H1 (cell line): ENCODE results near the gene DDX43. TPM values are rescaled to one million over a fixed set of nuclear protein-coding genes. Genes with fewer than 3 reads are reported as not detected.

Experiments used
- BCL11A ChIP-seq, 2 experiments: IDR thresholded peaks; one replicate each; pipeline ENCODE4 v1.6.1; 2011; ENCODE audit warnings: low read depth in 2 of 2, low read length in 2 of 2, mild to moderate bottlenecking in 2 of 2
- CEBPB ChIP-seq: IDR thresholded peaks from 2 replicates; pipeline ENCODE4 v1.6.1; 2012; ENCODE audit warnings: low read depth, low read length
- CTBP2 ChIP-seq: IDR thresholded peaks from 2 replicates; pipeline ENCODE4 v1.7.0; 2011; ENCODE audit warnings: borderline replicate concordance, mild to moderate bottlenecking, moderate library complexity, mixed read lengths, low read length; ENCODE audit not compliant: insufficient read depth, insufficient read length
- EZH2 ChIP-seq: fragments of 200-600 bp; sonication (generic); IDR thresholded peaks from 2 replicates; pipeline ENCODE4 v1.7.1; 2012; ENCODE audit warnings: low read depth, mild to moderate bottlenecking, moderate library complexity, low read length, inconsistent platforms; ENCODE audit not compliant: severe bottlenecking
- HDAC6 ChIP-seq: IDR thresholded peaks from one replicate; pipeline ENCODE4 v1.7.1; 2012; ENCODE audit warnings: low read depth, mild to moderate bottlenecking, inconsistent platforms, low read length, moderate library complexity
- KDM1A ChIP-seq: fragments of 200-600, 300-600 bp; sonication (generic); IDR thresholded peaks from 2 replicates; pipeline ENCODE4 v1.7.1; 2016; ENCODE audit warnings: mild to moderate bottlenecking, low read length, borderline replicate concordance
- KDM4A ChIP-seq: IDR thresholded peaks from one replicate; pipeline ENCODE4 v1.7.1; 2012; ENCODE audit warnings: low read depth, mild to moderate bottlenecking, moderate library complexity, low read length, inconsistent platforms; ENCODE audit not compliant: severe bottlenecking
- PHF8 ChIP-seq: fragments of 200-600 bp; sonication (generic); conservative IDR thresholded peaks from 2 replicates; pipeline ENCODE4 v1.7.1; 2012; ENCODE audit warnings: low read depth, mild to moderate bottlenecking, inconsistent platforms, low read length, moderate library complexity
- POLR2AphosphoS5 ChIP-seq: IDR thresholded peaks from 2 replicates; pipeline ENCODE4 v1.6.1; 2011; ENCODE audit warnings: low read depth, low read length
- SAP30 ChIP-seq: fragments of 300-600 bp; sonication (generic); IDR thresholded peaks from 2 replicates; pipeline ENCODE4 v1.7.1; 2012; ENCODE audit warnings: low read length, moderate library complexity, mild to moderate bottlenecking, inconsistent platforms; ENCODE audit not compliant: insufficient read depth, insufficient replicate concordance
- SP1 ChIP-seq: IDR thresholded peaks from 2 replicates; pipeline ENCODE4 v1.6.1; 2011; ENCODE audit warnings: low read depth, low read length
- polyA plus RNA-seq, 7 experiments: library from polyadenylated mRNA; depleted of rRNA in 3 of 7; stranded (reverse) in 5 of 7; unstranded in 2 of 7; fragments of >200 nt in 5 of 7; fragments of 200-250 nt in 2 of 7; gene quantifications; 1 replicate in 5 of 7; 2 replicates in 1 of 7; 4 replicates in 1 of 7; pipeline versions ENCODE4 v1.2.1 to v1.2.3, GENCODE V29; 2011 to 2013; ENCODE audit warnings: missing spikeins in 2 of 7, mixed read lengths in 2 of 7
- total RNA-seq: library from RNA; stranded (reverse); fragmentation: NEBNext Ultra II Directional; extraction: Animal tissue kit (Norgen Biotek cat#: 25700); gene quantifications from 2 replicates; pipeline ENCODE4 v1.2.1, GENCODE V29; 2021
- TF ChIP-seq, protein P1 (sequence below): fragments of 300-600 bp; sonication (generic); IDR thresholded peaks from 2 replicates; pipeline ENCODE4 v1.7.1; 2012; ENCODE audit warnings: low read length, moderate library complexity, mild to moderate bottlenecking, inconsistent platforms; ENCODE audit not compliant: insufficient replicate concordance

Gene DDX43
- total and polyA plus RNA-seq, 2 of the 8 experiments (the other 6 are each of a cell fraction or from before 2014, with no cell fraction given), result 0.05 TPM; not detected in 1

DNA sequence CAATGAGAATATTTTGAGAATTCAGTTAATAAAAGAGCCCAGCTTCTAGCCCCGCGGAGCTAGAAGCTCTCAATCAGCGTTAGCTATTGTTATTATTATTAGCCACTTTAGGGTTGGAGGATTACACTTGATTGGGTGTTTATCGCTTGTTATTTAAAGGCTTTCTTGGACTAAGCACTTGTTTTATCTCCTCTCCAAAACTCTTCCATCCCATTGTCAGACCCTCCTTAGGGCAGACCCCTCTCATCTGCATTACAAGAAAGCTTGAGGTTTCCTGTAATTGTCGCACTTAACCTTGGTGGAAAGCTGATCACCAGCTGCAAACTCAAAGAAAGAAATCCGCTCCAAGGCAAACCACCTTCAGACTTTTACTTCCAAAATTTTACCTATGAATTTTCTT lies 45.3 kb upstream of the DDX43 start (continued):
- TF ChIP-seq KDM4A, result no peak
- TF ChIP-seq KDM1A, result no peak
- TF ChIP-seq CEBPB, result 0 out of 2 replicates have a peak, but pooled peaks have one; percentile 23
- no peak for TF ChIP-seq EZH2
- TF ChIP-seq BCL11A (IDR thresholded peaks at IDR 0.05; ENCODE audit: low read depth in 2 of 2, low read length in 2 of 2), result peak; percentile 5 to 72
- no peak for TF ChIP-seq SAP30
- no peak for TF ChIP-seq PHF8
- peak; percentile 85 for TF ChIP-seq SP1
- no peak for TF ChIP-seq HDAC6
- no peak for TF ChIP-seq POLR2AphosphoS5
- TF ChIP-seq, protein P1, sequence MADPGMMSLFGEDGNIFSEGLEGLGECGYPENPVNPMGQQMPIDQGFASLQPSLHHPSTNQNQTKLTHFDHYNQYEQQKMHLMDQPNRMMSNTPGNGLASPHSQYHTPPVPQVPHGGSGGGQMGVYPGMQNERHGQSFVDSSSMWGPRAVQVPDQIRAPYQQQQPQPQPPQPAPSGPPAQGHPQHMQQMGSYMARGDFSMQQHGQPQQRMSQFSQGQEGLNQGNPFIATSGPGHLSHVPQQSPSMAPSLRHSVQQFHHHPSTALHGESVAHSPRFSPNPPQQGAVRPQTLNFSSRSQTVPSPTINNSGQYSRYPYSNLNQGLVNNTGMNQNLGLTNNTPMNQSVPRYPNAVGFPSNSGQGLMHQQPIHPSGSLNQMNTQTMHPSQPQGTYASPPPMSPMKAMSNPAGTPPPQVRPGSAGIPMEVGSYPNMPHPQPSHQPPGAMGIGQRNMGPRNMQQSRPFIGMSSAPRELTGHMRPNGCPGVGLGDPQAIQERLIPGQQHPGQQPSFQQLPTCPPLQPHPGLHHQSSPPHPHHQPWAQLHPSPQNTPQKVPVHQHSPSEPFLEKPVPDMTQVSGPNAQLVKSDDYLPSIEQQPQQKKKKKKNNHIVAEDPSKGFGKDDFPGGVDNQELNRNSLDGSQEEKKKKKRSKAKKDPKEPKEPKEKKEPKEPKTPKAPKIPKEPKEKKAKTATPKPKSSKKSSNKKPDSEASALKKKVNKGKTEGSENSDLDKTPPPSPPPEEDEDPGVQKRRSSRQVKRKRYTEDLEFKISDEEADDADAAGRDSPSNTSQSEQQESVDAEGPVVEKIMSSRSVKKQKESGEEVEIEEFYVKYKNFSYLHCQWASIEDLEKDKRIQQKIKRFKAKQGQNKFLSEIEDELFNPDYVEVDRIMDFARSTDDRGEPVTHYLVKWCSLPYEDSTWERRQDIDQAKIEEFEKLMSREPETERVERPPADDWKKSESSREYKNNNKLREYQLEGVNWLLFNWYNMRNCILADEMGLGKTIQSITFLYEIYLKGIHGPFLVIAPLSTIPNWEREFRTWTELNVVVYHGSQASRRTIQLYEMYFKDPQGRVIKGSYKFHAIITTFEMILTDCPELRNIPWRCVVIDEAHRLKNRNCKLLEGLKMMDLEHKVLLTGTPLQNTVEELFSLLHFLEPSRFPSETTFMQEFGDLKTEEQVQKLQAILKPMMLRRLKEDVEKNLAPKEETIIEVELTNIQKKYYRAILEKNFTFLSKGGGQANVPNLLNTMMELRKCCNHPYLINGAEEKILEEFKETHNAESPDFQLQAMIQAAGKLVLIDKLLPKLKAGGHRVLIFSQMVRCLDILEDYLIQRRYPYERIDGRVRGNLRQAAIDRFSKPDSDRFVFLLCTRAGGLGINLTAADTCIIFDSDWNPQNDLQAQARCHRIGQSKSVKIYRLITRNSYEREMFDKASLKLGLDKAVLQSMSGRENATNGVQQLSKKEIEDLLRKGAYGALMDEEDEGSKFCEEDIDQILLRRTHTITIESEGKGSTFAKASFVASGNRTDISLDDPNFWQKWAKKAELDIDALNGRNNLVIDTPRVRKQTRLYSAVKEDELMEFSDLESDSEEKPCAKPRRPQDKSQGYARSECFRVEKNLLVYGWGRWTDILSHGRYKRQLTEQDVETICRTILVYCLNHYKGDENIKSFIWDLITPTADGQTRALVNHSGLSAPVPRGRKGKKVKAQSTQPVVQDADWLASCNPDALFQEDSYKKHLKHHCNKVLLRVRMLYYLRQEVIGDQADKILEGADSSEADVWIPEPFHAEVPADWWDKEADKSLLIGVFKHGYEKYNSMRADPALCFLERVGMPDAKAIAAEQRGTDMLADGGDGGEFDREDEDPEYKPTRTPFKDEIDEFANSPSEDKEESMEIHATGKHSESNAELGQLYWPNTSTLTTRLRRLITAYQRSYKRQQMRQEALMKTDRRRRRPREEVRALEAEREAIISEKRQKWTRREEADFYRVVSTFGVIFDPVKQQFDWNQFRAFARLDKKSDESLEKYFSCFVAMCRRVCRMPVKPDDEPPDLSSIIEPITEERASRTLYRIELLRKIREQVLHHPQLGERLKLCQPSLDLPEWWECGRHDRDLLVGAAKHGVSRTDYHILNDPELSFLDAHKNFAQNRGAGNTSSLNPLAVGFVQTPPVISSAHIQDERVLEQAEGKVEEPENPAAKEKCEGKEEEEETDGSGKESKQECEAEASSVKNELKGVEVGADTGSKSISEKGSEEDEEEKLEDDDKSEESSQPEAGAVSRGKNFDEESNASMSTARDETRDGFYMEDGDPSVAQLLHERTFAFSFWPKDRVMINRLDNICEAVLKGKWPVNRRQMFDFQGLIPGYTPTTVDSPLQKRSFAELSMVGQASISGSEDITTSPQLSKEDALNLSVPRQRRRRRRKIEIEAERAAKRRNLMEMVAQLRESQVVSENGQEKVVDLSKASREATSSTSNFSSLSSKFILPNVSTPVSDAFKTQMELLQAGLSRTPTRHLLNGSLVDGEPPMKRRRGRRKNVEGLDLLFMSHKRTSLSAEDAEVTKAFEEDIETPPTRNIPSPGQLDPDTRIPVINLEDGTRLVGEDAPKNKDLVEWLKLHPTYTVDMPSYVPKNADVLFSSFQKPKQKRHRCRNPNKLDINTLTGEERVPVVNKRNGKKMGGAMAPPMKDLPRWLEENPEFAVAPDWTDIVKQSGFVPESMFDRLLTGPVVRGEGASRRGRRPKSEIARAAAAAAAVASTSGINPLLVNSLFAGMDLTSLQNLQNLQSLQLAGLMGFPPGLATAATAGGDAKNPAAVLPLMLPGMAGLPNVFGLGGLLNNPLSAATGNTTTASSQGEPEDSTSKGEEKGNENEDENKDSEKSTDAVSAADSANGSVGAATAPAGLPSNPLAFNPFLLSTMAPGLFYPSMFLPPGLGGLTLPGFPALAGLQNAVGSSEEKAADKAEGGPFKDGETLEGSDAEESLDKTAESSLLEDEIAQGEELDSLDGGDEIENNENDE, result peak; percentile 97
- TF ChIP-seq CTBP2, result no peak
